NCI-H2227 treated with DMSO at 0.1 percent for 48 hours (cell line): ENCODE measurements around the gene ELP6.

ENCODE experiments used
- DNase-seq: peaks from one replicate; lab custom pipeline; 2025; lab: John Stamatoyannopoulos, UW

ELP6 gene, protein sequence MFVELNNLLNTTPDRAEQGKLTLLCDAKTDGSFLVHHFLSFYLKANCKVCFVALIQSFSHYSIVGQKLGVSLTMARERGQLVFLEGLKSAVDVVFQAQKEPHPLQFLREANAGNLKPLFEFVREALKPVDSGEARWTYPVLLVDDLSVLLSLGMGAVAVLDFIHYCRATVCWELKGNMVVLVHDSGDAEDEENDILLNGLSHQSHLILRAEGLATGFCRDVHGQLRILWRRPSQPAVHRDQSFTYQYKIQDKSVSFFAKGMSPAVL

DNA sequence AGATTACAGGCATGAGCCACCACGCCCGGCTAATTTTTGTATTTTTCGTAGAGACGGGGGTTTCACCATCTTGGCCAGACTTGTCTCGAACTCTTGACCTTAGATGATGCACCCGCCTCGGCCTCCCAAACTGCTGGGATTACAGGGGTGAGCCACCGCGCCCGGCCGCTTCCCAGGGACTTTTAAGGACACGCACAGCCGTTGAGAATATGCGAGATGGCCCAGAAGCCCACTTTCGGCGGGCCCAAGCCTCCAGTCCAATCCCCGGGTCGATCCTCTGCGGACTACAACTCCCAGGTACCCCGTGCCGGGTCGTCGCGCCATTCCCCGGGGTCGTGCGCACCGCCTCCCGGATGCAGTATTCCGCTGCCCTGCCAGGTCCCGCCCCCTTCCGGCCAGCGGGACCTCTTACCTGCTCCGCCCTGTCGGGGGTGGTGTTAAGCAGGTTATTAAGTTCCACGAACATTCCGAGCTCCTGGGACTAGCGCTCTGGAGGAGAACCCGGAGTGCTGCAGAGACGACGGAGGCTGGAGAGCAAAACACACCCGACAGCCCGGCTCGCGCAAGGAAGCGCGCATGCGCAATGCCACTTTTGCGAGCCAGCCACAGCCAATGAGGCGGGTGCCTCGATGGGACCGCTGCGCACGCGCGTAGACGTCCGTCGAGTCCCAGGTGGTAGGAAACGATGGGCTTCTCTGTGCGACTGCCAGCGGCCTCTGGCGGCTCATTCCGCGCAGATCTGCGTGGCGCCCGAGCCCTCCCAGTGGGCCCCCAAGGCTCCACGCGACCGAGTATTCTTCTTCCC is at the start of gene ELP6:
ELP6 (minus strand) TSS at position 588 of the 805 bp plus-strand sequence; CDS start at position 466, 122 bp downstream.
- peak; percentile 98 for DNase-seq

DNA sequence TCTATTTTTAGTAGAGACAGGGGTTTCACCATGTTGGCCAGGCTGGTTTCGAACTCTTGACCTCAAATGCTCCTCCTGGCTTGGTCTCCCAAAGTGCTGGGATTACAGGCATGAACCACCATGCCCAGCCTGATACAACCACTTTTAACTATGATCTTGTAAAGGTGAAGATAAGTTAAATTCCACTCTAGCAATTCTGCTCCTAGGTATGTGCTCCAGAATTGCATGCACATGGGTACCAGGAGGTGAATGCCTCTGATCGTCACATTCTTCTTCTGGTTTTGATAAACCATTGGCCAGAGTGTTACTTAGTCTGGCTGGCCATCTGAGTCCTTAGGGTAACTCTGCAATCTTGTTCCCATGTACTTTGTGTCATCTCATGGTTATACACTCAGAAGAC is 42.8 kb upstream of the ELP6 start:
- DNase-seq = no peak

DNA sequence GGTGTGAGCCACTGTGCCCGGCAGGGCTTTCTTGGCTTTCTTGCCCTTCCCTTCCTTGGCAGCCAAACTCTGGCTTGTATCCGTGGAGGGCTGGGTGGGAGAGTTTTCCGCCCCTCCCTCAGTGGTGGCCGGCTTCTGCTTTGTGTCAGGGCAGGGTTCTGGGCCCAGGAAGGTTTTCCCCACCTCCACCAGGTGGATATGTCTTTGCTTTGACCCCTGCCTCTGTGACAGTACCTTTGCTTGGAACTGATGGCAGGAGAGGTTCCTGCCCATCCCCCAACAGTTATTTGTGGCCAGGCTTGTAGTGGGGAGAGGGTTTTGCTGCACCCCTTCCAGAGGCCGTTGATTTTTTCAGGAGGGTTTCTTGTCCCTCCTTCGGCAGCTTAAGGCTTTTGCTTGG is 40.8 kb upstream of the ELP6 start:
- DNase-seq = no peak

DNA sequence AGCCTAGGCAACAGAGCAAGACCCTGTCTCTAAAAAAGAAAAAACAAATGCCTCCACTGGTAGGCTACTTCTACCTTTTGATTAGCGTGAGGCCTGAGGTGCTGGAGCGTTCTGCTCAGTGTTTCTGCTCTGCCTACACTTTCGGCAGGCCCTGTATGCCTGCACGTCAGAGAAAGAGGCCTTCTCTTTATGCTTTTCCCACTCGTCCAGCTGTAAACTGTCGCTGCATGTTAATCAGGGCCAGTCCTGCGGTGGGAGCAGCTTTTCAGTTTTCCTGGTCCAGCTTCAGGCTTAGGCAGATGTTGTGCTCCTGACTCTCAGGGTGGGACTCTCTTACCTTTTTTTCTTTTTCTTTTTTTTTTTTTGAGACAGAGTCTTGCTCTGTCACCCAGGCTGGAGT is 39.9 kb upstream of the ELP6 start:
- no peak for DNase-seq

DNA sequence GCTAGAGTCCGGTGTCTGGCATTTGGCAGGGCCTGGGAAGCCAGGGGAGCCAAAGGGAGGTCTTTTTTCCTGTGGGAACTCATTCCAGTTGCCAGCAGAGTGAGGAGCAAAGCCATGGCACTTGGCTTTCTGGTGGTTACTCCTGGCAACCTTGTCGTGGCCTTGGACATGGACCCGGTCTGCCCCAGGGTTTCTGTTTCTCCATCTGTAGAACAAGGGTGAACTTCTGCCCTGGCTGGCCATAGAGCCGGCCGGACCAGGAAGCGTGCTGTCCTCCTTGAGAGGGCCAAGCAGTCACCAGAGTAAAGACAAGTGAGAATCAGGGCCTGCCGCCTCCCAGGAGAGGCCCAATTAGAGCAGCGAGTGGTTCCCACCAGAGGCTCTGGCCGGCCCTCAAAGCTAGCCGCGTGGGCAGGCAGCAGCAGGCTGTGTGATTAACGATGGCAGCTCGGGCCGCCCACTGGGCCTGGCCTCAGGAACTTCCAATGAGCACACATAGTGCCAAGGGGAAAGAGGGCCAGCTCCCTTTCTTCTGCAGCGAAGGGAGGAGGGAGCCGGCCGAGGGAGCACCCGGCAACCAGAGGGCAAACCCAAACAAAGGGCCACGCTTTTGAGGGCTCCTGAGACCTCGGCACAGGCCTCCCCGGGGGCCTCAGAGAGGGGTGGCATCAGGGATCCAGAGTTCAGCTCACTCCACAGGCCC is 29.1 kb upstream of the ELP6 start:
- DNase-seq = no peak

DNA sequence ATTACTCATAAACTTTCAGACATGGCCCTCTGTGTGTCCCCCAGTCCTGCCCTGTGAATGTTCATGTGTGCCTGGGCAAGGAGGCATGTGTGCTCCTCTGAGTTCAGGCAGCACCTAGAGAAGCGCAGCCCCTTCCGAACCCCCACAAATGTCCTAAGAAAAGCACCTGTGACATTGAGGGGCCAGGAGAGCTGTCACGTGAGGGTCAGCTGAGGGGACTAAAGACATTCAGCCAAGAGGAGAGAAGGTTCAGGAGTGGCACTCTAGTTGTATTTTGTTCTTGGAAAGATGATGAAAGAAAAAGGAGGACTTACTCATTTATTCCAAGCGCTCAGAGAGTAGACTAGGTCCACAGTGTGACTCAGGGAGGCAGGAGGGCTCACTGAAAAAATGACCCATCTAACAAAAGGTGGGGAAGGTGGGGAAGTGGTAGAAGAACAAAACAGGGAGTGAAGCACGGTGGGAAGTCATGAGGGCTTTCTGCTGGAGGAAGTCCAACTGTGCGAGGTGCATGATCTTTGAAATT is 28.1 kb upstream of the ELP6 start:
- DNase-seq = no peak

DNA sequence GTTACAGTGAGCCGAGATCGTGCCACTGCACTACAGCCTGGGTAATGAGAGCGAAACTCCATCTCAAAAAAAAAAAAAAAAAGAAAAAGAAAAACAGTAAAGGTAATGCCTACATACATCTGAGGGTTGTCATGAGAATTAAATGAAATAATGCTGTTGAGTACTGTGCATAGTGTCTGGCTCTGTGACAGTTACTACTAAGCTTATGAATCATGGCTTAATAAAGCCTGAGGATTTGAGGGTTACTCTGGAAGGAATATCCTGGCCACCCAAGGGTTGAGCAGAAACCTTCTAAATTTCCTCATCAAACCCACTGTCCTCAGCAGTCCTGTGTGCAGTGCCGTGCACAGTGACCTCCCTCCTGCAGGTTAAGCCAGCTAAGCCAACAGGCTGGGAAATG is 26.8 kb upstream of the ELP6 start:
- no peak for DNase-seq

DNA sequence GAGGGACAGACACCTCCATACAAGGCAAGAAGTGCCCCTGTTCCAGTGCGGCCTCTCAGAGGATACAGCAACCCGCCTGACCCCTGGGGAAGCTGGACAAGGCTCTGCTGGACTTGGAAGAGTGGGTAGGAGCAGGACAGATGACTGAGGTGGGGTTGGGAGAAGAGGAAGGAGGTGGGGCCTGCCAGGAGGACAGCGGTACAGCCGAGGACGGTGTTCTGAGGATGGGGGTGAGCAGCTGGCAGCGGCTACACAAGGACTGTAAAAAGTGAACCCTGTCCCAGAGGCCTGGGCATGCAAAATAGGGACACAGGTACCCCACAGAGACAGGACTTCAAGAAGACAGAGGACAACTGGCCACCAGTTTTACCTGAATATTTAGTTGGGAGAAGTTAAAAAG is 23.5 kb upstream of the ELP6 start:
- DNase-seq = no peak

DNA sequence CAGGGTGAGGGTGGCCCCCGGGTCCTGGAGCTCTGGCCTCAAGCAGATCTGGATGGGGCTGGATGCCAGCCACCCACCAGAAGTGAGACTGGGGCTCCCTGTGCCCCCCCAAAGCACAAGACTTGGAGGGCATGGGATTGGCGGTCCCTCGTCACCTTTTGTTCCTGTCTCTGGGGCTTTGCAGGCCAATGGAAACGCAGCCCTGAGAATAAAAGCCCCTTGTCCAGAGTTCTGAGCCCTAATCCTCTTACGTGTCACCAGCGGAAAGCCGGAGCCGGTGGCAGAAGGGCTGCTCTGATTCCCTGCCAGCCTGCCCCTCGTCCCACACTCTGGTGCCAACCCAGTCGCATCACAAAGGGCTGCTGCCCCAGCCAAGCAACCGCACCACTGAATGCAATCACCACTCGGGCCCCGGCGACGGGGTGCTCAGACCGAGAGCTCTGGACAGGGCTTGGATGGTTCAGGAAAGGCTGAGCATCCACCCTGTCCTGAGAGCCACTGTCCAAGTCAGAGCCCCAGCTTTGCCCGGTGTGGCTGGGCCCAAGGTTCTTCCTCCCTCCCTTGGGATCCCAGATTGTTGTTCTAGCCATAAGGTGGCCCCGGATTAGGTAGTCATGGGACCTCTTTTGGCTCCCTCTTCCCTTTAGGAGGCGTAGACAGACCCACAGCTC is 22.8 kb upstream of the ELP6 start:
- no peak for DNase-seq

DNA sequence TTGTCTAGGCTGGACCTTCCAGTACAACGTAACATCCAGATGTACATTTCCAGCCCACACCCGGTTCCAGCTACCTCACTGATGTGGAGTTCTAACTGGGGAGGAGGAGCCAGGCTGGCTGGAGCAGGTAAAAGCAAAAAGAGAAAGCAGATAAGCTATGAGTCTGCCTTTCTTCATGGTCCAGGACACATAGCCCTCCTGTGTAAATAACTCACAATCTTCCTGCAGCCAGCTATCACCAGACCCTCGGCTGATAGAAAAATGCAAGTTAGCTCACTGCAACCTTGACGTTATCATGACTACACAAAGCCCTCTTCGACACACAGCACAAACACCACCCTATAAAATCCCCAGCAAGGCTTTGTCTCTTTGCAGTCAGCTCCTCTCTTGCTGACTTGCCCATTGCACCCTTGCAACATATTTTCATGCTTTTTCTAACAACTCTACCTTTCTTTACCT is 20.5 kb upstream of the ELP6 start:
- DNase-seq = no peak

DNA sequence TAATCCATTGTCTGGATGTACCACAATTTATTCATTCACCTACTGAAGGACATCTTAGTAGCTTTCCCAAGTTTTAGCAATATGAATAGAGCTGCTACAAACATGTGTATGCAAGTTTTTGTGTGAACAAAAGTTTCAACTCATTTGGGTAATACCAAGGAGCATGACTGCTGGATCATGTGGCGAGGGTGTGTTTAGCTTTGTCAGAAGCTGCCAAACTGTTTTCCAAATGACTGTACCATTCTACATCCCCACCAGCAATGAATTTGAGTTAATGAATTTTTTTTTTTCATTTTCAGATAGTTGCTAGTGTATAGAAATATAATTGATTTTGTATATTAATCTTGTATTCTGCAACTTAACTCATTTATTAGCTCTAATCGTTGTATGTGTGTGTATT is 20.0 kb upstream of the ELP6 start:
- no peak for DNase-seq

DNA sequence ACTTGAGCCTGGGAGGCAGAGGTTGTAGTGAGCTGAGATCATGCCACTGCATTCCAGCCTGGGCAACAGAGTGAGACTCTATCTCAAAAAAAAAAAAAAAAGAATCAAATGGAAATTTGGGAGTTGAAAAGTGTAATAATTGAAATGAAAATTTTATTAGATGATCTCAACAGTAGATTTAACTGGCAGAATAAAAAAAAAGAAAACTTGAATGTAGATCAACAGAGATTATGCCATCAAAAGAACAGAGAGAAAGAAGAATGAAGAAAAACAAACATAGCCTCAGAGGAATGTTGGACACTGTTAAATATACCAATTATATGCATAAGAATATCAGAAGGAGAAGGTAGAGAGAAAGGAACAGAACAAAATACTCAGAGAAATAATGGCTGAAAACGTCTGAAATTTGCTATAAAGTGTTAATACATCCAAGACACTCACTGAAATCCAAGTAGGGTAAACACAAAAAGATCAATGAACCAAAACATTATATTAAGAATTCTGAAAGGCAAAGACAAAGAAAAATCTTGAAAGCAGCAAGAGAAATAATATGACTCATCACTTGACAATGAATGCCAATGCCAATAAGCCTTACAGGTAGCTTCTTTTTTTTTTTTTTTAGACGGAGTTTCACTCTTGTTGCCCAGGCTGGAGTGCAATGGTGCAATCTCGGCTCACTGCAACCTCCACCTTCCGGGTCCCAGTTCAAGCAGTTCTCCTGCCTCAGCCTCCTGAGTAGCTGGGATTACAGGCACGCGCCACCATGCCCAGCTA is 14.6 kb upstream of the ELP6 start:
- DNase-seq = no peak

DNA sequence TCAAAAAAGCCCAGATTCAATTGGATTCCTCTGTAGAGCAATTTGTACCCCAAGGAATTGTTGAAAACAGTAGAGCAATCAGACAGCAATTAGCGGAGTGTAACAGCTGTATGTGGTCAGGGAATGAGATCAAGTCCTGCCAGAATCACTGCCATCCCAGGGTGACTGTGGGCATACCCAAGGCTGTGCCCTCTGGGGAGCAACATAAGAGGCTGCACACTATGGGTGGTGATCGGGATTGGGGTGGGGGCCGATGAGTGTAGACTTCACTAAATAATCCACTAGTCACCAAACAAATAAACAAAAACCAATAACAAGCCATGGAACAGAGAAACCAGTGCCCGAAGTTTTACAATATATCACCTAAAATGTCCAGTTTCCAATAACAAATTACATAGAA is 12.1 kb upstream of the ELP6 start:
- no peak for DNase-seq

DNA sequence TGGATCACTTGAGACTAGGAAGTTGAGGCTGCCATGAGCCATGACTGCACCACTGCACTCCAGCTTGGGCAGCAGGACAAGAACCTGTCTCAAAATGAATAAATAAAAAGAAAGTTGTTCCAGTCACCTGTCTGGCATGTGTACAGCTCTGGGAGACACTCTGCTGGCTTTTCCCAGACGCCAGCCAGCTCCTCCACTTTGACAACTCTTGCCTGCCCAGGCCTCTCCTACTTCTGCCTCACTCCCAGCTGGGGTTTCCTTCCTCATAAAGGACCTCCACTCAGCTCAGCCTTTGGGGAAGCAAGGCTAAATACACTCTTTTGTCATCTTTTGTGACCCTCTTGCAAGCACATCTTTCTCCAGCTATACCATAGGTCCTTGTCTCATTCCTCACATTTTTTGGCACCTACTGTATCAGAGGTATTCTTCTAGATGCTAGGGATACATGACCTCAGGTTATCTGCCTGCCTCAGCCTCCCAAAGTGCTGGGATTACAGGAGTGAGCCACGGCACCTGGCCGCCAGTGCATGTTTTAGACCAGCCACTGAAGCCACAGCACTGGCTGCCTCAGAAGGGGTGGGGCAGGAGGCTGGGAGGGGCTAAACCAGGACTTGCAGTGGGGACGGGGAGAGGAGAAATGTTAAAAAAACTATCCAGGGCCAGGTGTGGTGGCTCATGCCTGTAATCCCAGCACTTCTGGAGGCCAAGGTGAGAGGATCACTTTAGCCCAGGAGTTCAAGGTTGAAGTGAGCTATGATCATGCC is 10.0 kb upstream of the ELP6 start:
- no peak for DNase-seq

DNA sequence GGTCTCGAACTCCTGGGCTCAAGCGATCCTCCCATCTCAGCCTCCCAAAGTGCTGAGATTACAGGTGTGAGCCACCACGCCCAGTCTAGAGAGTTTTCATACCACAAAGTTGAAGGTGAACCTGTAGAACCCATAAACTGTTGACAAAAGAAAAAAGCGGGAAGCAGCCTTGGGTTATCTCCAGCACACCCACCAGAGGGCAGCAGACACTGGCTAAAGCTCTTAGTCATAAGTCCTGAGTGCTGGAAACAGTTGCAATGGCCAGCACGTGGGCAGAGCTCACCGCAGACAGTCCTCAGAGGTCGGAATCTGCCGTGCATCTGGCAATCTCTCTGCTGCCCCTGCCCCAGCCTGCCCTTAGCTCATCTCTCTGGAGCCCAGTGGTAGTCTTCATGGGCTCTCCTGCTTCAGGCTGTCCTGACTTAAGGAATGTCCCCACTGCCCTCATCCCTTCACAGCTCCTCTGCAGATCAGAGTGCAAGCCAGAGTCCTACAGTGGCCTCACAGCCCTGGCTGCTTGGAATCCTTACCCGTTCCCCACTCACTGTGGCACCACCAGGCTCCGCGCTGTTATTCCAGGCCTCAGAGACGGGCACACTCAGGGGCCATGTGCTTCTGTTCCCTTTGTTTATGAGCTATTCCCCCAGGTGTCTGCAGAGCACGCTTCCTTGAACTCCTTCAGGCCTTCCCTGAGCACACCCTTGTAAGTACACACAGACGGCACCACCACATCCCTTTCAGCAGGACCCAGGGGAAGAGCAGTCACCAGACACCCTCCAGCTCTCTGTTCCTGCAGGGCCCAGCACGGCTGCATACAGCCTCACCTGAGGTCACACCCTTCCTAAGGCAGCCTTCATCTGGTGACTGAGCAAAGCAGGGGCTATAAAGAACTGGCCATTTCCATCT is 8.8 kb upstream of the ELP6 start:
- DNase-seq = peak; percentile 83

DNA sequence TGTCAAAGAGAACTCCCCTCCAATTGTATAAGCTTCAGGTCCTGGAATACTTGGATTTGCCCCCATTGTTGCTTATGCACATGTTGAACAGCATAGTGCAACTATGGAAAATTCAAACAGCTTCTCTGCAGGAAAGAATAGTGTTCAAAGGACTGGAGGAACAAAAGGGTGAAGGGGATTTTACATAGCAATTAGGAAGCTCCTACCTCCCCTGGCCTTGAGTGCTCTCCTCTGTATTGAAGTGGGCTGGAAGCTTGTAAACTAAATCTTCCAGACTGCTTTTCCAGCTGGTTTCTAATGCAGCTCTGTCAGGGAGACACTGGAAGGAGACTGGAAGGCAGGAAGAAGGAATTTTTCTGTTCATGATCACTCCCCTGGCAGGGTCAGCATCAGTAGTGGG is 7.2 kb upstream of the ELP6 start:
- peak; percentile 45 for DNase-seq

DNA sequence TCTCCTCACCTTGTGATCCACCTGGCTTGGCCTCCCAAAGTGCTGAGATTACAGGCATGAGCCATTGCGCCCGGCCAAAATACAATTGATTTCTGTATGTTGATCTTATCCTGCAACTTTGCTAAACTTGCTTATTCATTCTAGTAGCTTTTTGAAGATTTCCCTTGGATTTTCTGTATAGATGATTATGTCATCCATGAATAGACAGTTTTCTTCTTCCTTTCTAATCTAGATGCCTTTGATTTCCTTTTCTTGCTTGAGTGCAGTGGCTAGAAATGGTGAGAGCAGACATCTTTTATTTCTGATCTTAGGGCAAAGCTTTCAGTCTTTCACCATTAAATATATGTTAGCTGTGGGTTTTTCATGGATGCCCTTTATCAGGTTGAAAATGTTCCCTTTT is 4.4 kb upstream of the ELP6 start:
- DNase-seq = no peak

DNA sequence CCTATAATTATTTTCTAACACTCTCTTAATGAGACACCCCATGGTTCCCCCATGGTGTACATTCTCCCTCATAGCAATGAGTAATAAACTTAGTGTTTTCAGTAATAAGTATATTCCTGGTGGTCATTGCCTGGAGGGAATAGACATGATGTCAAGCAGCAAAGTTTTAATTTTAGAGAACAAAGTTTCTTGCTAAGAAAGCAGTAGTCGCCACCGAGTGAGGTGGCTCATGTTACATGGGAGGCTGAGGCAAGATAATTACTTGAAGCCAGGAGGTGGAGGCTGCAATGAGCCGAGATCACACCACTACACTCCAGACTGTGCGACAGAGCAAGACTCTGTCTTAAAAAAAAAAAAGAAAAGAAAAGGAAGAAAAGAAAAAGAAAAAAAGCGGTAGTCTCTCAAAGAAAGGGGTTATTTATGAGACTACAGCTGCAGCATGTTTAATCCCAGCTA is 2.4 kb upstream of the ELP6 start:
- DNase-seq = peak; percentile 7

DNA sequence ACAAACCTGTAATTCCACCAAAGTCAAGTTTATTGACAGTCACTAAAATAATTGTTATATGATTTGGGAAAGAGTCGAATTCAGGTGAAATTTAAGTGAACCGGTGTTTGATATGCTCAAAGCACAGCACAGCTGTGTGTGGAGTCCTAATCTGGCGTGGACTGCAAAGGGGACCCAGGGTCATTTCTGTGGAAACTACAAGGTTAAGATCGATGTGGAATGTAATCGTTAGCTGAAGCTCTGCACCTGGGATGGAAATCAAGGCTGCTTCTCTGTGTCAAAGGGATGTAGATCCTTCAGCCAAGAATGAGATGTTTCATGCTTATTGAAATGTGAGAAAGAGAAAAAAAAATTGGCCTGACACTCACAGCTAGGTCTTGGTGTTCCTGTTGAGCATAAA is 1.6 kb upstream of the ELP6 start:
- DNase-seq = no peak
